ENCODE results near the gene DZANK1.
"Not testable (repeated sequence)": the region's sequence is repeated elsewhere in the genome, so short reads cannot be mapped to it uniquely, and the experiment has no call there.

DNA sequence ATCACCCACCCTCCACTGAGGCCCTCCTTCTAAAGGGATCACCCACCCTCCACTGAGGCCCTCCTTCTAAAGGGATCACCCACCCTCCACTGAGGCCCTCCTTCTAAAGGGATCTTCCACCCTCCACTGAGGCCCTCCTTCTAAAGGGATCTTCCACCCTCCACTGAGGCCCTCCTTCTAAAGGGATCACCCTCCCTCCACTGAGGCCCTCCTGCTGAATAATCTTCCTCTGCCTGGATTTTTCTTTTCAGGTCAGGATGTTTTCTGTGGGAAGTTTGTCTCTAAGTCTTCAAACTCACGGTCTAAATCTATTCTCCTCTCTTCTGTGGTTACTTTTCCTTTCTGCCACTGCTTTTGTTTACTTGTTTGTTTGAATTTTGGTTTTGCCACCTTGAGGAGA, 34.8 kb upstream of the DZANK1 start:
- TF ChIP-seq, protein P1, sequence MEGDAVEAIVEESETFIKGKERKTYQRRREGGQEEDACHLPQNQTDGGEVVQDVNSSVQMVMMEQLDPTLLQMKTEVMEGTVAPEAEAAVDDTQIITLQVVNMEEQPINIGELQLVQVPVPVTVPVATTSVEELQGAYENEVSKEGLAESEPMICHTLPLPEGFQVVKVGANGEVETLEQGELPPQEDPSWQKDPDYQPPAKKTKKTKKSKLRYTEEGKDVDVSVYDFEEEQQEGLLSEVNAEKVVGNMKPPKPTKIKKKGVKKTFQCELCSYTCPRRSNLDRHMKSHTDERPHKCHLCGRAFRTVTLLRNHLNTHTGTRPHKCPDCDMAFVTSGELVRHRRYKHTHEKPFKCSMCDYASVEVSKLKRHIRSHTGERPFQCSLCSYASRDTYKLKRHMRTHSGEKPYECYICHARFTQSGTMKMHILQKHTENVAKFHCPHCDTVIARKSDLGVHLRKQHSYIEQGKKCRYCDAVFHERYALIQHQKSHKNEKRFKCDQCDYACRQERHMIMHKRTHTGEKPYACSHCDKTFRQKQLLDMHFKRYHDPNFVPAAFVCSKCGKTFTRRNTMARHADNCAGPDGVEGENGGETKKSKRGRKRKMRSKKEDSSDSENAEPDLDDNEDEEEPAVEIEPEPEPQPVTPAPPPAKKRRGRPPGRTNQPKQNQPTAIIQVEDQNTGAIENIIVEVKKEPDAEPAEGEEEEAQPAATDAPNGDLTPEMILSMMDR (IDR thresholded peaks at IDR 0.05) = not testable (repeated sequence)
- not testable (repeated sequence) for TF ChIP-seq POLR2AphosphoS5, POLR2A (IDR thresholded peaks at IDR 0.05)

Data from breast epithelium (tissue), 3 donors.